Measurements from ENCODE around the gene ZSCAN30.
A peak's percentile ranks its signal among the peaks of the same experiment; 100 is the strongest.

Gene ZSCAN30

GRCh38 chr18:35282353-35282752, 7.7 kb downstream of the ZSCAN30 start:
- peak; percentile 28 to 34 for DNase-seq (ENCODE audit: low read depth in 2 of 2)

- no peak for DNase-seq (ENCODE audit: low read depth in 2 of 2)
These were observed 11.1 kb downstream of the ZSCAN30 start for GRCh38 chr18:35278969-35279368.

- no peak for DNase-seq (ENCODE audit: low read depth in 2 of 2)
These were observed 11.9 kb downstream of the ZSCAN30 start for GRCh38 chr18:35278085-35278484.

GRCh38 chr18:35277633-35278032, 12.4 kb downstream of the ZSCAN30 start:
- DNase-seq (ENCODE audit: low read depth in 2 of 2): no peak

- DNase-seq (ENCODE audit: low read depth in 2 of 2): no peak
These were observed 13.8 kb downstream of the ZSCAN30 start for GRCh38 chr18:35276267-35276666.

GRCh38 chr18:35271656-35272055, 18.4 kb downstream of the ZSCAN30 start:
- DNase-seq (ENCODE audit: low read depth in 2 of 2): no peak

- no peak for DNase-seq (ENCODE audit: low read depth in 2 of 2)
These were observed 21.2 kb downstream of the ZSCAN30 start for GRCh38 chr18:35268821-35269220.

- DNase-seq (ENCODE audit: low read depth in 2 of 2): no peak
These were observed 22.2 kb downstream of the ZSCAN30 start for GRCh38 chr18:35267809-35268208.

GRCh38 chr18:35267161-35267651, 22.8 kb downstream of the ZSCAN30 start:
- DNase-seq (ENCODE audit: low read depth in 2 of 2): peak; percentile 21 to 28

GRCh38 chr18:35264409-35264808, 25.6 kb downstream of the ZSCAN30 start:
- no peak for DNase-seq (ENCODE audit: low read depth in 2 of 2)

- DNase-seq (ENCODE audit: low read depth in 2 of 2): no peak
These were observed 33.1 kb downstream of the ZSCAN30 start for GRCh38 chr18:35256947-35257346.

GRCh38 chr18:35253655-35254287, 36.3 kb downstream of the ZSCAN30 start:
- no peak for DNase-seq (ENCODE audit: low read depth in 2 of 2)

GRCh38 chr18:35252466-35252865, 37.6 kb downstream of the ZSCAN30 start:
- no peak for DNase-seq (ENCODE audit: low read depth in 2 of 2)

- no peak for DNase-seq (ENCODE audit: low read depth in 2 of 2)
These were observed 41.6 kb downstream of the ZSCAN30 start for GRCh38 chr18:35248429-35248828.

- DNase-seq (ENCODE audit: low read depth in 2 of 2): no peak
These were observed 42.4 kb downstream of the ZSCAN30 start for GRCh38 chr18:35247412-35248249.

- DNase-seq (ENCODE audit: low read depth in 2 of 2): no peak
These were observed 43.2 kb downstream of the ZSCAN30 start for GRCh38 chr18:35246831-35247230.

GRCh38 chr18:35245719-35246317, 44.2 kb downstream of the ZSCAN30 start:
- DNase-seq (ENCODE audit: low read depth in 2 of 2): no peak

- no peak for DNase-seq (ENCODE audit: low read depth in 2 of 2)
These were observed 45.4 kb downstream of the ZSCAN30 start for GRCh38 chr18:35244671-35245070.

- DNase-seq (ENCODE audit: low read depth in 2 of 2): no peak
These were observed 47.6 kb downstream of the ZSCAN30 start for GRCh38 chr18:35242426-35242825.

GRCh38 chr18:35241448-35241804, 48.6 kb downstream of the ZSCAN30 start:
- DNase-seq (ENCODE audit: low read depth in 2 of 2): no peak

- peak; percentile 85 to 90 for DNase-seq (ENCODE audit: low read depth in 2 of 2)
These were observed 49.2 kb downstream of the ZSCAN30 start, which contains the start of gene ZNF397 for GRCh38 chr18:35240664-35241447. Gene ZNF397 (plus strand): TSS chr18:35241034. CDS start chr18:35242471, 1,437 bp downstream.

- no peak for DNase-seq (ENCODE audit: low read depth in 2 of 2)
These were observed 50.7 kb downstream of the ZSCAN30 start for GRCh38 chr18:35239314-35239713.
